Neural cell (in vitro differentiated cells): ENCODE results near the gene KLF13. TPM values are rescaled to one million over a fixed set of nuclear protein-coding genes. Genes with fewer than 3 reads are reported as not detected.

Source experiments
- polyA plus RNA-seq: library from polyadenylated mRNA; depleted of rRNA; stranded (reverse); fragments of >200 nt; gene quantifications from 2 replicates; pipeline ENCODE4 v1.2.3, GENCODE V29; 2014

Gene KLF13
- polyA plus RNA-seq, 1 donor from 2014 or later = 17.0 TPM

Other genes with a start within 250 kb of the KLF13 start
- not detected in 2 replicates for gene TRPM1, start 225.1 kb upstream of the KLF13 start, polyA plus RNA-seq